ENCODE data around the gene RNF13. TPM values are rescaled to one million over a fixed set of nuclear protein-coding genes. Genes with fewer than 3 reads are reported as not detected.
A peak's percentile ranks its signal among the peaks of the same experiment; 100 is the strongest.
"Not testable (repeated sequence)": the region's sequence is repeated elsewhere in the genome, so short reads cannot be mapped to it uniquely, and the experiment has no call there.

Gene RNF13
- total RNA-seq, 1 experiment from 2014 or later = 73.4 TPM

DNA sequence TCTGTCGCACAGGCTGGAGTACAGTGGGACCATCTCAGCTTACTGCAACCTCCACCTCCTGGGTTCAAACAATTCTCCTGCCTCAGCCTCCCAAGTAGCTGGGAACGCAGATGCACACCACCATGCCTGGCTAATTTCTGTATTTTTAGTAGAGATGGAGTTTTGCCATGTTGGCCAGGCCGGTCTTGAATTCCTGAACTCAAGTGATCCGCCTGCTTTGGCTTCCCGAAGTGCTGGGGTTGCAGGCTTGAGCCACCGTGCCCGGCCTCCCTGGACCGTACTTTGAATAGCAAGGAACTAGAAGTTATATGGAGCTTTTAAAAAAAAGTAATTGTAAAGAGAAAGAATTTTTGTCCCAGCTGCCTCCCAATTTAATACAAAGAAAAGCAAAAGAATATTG lies 12.3 kb upstream of the RNF13 start:
- DNase-seq (ENCODE audit: low read depth) = no peak

- no peak for DNase-seq (ENCODE audit: low read depth)
These were observed 11.8 kb upstream of the RNF13 start for GRCh38 chr3:149801195-149801594.

DNA sequence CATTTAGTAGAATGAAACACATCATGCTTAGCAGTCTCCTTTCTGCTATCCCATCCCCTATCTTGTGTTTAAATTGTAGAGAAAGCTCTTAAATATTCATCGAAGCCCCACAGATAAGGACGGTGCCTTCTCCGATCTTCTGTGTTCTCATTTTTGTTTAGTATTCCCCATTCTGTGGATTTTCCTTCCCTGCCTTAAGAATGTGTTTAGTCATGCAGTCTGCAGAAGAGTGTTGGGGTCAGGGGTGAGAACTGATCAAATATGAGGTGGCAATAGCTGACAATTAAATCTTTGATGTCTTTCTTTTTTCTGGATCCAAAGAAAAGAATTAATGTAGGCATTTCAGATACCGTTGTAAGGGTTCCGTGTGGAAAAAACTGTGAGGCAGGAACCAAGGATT lies 11.4 kb upstream of the RNF13 start:
- DNase-seq (ENCODE audit: low read depth) = no peak

DNA sequence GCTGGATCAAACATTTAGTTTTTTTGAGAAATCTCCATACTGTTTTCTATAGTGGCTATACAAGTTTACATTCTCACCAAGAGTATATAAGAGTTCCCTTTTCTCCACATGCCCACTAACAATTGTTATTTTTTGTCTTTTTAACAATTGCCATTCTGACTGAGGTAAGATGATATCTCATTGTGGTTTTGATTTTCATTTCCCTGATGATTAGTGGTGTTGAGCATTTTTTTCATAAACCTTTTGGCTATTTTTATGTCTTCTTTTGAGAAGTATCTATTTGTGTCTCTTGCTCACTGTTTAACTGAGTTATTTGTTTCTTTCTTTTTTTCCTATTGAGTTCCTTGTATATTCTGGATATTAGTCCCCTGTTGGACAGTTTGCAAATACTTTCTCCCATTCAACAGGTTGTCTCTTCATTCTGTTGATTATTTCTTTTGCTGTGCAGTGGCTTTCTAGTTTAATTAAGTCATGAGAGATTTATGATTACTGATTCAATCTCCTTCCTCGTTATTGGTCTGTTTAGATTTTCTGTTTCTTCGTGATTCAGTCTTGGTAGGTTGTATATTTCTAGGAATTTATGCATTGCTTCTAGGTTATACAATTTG lies 6.7 kb upstream of the RNF13 start:
- no peak for DNase-seq (ENCODE audit: low read depth)

GRCh38 chr3:149808209-149808829 lies 4.7 kb upstream of the RNF13 start:
- DNase-seq (ENCODE audit: low read depth) = peak; percentile 73

DNA sequence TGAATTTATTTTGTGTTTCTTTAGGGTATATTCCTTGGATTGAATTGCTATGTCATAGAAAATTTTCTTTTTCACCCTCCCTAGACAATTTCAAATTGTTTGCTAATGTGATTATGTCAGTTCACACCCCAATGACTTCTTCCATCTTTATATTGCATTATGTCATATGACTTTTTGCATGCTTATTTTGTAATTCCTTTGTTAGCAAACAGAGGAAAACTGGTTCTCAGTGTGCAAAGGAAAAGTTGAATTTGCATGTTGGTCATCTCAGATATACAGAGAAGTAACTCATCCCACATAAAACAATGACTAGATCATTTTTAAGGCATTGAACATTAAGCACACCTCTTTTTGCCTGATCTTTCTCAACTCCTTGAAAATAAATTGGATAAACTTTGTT lies 3.3 kb upstream of the RNF13 start:
- DNase-seq (ENCODE audit: low read depth) = no peak

GRCh38 chr3:149810846-149811245 lies 2.2 kb upstream of the RNF13 start:
- no peak for DNase-seq (ENCODE audit: low read depth)

GRCh38 chr3:149812165-149812605 lies 830 bp upstream of the RNF13 start:
- DNase-seq (ENCODE audit: low read depth) = no peak

DNA sequence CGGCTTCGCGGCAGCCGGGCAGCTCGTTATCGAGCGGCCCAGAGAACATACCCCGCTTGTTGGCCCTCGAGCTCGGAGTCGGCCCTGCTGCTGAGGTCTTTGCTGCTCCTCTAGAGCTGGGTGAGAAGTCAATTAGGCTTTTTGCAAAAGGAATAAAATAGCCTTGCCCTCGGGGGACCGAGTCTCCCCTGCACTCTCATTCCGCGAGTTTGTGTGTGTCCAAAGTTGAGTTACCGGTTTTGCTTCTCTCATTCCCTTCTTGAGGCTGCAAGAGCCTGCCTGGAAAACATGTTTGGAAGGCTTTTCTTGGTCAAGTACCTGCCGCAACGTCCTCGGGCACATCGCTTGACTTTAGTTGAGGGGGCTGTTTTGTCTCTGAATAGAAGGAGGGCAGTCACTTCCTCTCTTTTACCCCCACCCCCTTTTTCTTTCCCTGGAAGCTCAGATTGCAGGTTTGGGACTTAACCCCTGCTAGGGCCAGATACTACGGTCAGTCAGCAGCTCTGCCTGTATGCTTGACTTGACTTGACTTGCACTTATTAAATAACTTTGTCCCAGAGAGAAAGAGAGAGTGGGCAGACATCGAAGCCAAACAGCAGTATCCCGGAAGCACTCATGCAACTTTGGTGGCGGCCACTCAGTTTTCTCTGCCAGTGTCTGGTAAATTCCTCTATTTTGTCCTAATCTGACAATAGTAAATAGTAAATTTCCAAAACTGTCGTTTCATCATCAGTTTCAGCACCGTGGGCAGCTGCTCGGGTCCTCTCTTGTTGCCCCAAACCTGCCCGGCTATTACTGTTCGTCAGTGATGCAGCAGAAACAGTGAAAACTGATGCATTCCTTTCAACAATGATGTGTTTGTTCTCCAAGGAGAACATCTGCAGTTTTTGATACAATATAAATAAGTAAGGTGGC lies 609 bp downstream of the RNF13 start:
- DNase-seq (ENCODE audit: low read depth) = peak; percentile 47

DNA sequence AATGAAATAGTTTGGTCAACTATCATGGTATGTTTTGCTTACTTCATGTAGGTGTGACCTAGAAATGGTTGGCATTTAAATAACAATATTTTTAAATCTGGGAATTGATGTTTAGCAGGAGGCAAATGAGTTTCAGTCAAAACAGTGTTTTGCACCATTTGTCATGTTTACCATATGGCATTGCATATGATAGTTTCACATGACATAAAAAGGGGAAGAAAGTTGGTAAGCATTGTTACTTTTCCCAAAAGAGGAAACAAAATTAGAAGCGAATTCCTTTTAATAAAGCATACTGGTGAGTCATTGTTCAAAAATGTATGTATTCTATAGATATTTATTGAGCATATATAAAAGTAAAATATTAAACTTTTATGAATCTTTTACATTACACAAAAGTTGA lies 2.3 kb downstream of the RNF13 start:
- no peak for DNase-seq (ENCODE audit: low read depth)

GRCh38 chr3:149815728-149816127 lies 2.7 kb downstream of the RNF13 start:
- no peak for DNase-seq (ENCODE audit: low read depth)

DNA sequence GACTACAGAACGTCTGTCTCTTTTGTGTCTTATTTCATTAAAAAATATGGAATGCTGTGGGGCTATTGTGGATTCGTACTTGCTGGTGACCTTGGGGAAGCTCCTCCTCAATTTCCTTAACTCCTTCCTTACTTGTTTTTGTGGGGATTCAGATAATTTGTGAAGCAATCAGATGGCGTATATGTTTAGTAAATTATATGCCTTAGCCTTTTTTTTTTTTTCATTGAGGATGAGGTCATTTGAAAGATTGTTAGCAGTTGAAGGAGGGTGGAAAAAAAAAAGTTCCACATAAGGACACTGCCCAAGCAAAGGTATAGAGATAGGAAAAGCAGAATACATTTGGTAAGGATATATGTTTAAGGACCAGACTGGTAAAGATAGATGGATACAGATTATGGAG lies 3.3 kb downstream of the RNF13 start:
- DNase-seq (ENCODE audit: low read depth) = no peak

- DNase-seq (ENCODE audit: low read depth) = peak; percentile 35
These were observed 4.0 kb downstream of the RNF13 start for GRCh38 chr3:149816986-149817385.

DNA sequence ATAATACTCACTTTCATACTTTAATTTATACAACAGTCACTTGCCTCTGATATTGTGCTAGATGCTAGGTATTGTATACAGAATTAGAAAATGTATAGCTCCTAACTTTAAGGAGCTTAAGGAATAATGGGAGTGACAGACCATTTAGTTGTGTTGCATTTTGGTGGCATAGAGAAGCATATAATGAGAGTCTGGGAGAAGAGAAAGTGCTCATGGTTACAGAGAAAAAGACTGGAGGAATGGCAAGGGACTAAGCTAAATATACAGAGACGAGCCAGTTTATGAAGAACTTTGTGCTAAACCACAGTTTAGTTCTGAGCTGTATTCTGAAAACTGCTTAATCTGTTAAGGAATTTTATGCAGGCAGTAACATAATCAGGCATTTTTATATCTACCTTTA lies 6.4 kb downstream of the RNF13 start:
- DNase-seq (ENCODE audit: low read depth) = no peak

- no peak for DNase-seq (ENCODE audit: low read depth)
These were observed 7.2 kb downstream of the RNF13 start for GRCh38 chr3:149820183-149820582.

GRCh38 chr3:149826636-149827035 lies 13.6 kb downstream of the RNF13 start:
- no peak for DNase-seq (ENCODE audit: low read depth)

DNA sequence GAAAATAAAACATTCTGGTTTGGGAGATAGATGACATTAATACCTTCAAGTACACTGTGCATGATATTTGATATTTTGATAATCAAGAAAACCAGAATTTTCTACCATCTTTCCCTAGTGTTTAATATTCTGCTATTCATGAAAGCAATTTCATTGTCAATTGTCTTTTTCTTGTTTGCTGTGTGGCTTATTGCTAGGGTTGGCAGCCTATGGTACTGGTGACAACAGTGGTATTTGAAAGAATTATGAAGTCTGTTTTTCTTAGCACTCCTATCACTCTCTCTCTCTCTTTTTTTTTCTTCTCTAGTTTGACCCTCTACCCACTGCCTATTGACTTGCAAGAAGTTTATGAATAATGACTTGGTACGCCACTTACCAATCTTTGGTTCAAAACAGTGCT lies 15.4 kb downstream of the RNF13 start:
- no peak for DNase-seq (ENCODE audit: low read depth)

DNA sequence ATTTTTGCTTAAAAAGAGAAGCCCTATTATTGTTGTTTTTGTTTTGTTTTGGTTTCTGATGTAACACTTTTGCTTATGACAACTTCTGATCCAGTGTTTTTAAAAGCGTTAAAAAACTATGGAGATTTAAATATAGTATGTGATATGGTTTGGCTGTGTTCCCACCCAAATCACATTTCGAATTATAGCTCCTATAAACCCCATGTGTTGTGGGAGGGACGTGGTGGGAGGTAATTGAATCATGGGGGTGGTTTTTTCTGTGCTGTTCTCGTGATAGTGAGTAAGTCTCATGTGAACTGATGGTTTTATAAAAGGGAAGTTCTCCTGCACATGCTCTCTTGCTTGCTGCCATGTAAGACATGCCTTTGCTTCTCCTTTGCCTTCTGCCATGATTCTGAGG lies 16.6 kb downstream of the RNF13 start:
- not testable (repeated sequence) for DNase-seq (ENCODE audit: low read depth)

- DNase-seq (ENCODE audit: low read depth) = no peak
These were observed 17.9 kb downstream of the RNF13 start for GRCh38 chr3:149830902-149831301.

DNA sequence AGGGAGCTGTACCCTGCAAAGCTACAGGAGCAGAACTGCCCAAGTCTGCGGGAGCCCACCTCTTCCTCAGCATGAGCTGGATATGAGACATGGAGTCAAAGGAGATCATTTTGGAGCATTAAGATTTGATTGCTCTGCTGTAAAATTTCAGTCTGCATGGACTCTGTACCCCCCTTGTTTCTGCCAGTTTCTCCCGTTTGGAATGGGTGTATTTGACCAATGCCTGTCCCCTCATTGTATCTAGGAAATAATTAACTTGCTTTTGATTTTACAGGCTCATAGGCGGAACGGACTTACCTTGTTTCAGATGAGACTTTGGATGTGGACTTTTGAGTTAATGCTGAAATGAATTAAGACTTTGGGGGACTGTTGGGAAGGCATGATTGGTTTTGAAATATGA lies 18.3 kb downstream of the RNF13 start:
- no peak for DNase-seq (ENCODE audit: low read depth)

GRCh38 chr3:149832086-149832485 lies 19.1 kb downstream of the RNF13 start:
- DNase-seq (ENCODE audit: low read depth) = no peak

- no peak for DNase-seq (ENCODE audit: low read depth)
These were observed 20.2 kb downstream of the RNF13 start for GRCh38 chr3:149833241-149833640.

GRCh38 chr3:149838491-149838890 lies 25.5 kb downstream of the RNF13 start:
- DNase-seq (ENCODE audit: low read depth) = not testable (repeated sequence)

Data from RPMI7951 (cell line).